ENCODE measurements around the gene IER5.
"Not testable (repeated sequence)": the region's sequence is repeated elsewhere in the genome, so short reads cannot be mapped to it uniquely, and the experiment has no call there.

IER5 gene

DNA sequence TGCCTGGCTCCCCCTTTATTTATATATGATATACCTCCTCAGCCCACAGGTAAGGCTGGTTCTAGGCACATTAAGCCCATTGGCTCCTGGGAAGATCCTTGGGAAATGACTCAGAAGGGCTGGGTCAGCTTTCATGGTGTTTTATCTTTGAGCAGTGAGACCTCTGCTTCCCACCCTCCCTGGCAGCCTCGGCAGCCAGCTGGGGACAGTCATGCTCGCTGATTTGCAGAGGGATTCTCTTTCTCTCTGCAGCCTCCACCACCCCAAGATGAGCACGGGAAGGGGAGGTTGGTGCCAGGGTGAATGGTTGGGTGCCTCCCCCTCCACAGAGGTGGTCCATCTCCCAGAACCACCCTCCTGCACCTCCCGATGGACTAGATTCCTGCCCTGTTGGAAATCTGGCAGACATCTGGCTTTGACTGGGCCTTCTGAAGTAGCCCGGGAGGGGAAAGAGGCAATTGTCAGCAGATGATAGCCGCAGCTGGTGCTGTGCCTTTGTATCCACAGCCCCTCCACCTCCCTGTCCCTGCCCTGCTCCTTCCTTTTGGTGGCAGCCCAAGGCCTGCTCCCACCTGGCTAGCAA lies 24.6 kb downstream of the IER5 start:
- in situ Hi-C loops (cut with HindIII; ENCODE audit: low sequenced_read_pairs), result no loop called here

DNA sequence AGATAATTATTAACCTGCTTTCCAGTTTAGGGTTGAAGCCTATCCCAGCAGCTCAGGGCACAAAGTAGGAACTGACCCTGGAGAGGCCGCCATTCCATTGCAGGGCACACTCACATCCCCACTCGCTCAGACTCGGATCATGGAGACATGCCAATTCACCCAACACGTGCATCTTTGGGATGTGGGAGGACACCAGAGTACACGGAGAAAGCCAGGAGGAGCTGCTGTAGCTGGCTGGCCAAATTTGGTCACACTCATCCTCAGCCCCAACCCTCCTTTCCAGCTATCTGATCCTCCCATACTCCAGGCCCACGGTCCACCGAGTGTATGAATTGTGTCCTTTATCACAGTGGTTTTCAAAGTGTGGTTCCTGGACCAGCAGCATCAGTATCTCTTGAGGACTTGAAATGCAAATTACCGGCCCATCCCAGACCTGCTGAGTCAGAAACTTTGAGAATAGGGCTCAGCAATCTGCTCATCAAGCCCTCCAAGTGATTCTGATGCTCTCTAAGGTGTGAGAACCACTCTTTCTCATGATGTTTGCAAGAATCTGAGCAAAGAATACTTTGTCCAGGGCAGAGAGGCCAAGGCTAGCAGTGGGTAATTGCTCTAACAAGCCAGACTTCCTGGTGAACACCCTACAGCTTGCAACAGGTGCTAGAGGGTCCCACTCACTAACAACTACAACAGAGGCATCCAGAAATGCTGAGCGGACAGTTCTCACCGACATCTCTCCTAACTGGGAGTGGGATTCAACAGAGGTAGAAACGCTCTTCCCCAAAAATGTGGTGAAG lies 26.3 kb downstream of the IER5 start:
- in situ Hi-C loops (cut with HindIII; ENCODE audit: low sequenced_read_pairs), result no loop called here

DNA sequence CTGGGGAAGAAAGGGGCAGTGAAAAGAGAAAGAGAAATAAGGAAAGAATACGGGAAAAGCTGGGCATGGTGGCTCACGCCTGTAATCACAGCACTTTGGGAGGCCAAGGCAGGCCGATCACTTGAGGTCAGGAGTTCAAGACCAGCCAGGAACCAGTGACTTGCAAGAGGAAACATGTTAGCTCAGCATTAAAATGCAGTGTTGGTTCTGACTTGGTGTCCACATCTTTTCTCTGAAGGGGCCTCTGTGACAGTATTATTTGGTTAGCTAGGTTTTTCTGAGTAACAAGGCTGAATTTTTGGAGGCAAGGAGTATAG lies 26.8 kb downstream of the IER5 start:
- in situ Hi-C loops (cut with HindIII; ENCODE audit: low sequenced_read_pairs), result no loop called here

DNA sequence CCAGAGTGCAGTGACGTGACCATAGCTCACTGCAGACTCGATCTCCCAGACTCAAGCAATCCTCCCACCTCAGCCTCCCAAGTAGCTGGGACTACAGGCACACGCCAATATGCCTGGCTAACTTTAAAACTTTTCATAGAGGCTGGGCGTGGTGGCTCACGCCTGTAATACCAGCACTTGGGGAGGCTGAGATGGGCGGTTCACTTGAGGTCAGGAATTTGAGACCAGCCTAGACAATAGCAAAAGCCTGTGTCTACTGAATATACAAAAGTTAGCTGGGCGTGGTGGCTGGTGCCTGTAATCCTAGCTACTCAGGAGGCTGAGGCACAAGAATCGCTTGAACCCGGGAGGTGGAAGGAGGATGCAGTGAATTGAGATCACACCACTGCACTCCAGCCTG lies 27.5 kb downstream of the IER5 start:
- in situ Hi-C loops (cut with HindIII; ENCODE audit: low sequenced_read_pairs), result not testable (repeated sequence)

DNA sequence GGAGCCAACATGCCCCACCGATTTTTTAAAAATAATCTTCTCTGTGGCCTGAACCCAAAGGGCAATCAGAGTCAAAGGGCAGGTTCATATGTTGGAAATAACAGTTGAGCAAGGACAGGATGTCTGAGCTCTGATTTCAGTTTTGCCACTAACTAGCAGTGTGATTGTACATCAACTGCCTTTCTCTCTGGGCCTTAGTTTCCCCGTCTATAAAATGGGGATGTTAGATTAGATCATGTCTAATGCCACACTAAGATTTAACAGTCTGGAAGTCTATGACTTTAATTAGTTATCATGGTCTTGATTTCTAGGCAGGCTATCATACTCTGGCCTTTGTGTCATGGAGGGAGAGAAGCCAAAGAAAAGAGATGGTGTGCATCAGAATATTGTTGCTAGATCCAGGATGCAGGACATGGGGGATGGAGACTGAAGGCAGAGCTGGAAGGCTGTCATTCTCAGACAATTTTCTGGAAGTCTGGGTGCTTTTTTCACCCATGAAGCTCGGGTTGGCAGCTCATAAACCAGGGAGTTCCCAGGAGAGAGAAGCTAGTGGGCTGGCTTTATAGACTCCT lies 28.4 kb downstream of the IER5 start:
- in situ Hi-C loops (cut with HindIII; ENCODE audit: low sequenced_read_pairs), result no loop called here

DNA sequence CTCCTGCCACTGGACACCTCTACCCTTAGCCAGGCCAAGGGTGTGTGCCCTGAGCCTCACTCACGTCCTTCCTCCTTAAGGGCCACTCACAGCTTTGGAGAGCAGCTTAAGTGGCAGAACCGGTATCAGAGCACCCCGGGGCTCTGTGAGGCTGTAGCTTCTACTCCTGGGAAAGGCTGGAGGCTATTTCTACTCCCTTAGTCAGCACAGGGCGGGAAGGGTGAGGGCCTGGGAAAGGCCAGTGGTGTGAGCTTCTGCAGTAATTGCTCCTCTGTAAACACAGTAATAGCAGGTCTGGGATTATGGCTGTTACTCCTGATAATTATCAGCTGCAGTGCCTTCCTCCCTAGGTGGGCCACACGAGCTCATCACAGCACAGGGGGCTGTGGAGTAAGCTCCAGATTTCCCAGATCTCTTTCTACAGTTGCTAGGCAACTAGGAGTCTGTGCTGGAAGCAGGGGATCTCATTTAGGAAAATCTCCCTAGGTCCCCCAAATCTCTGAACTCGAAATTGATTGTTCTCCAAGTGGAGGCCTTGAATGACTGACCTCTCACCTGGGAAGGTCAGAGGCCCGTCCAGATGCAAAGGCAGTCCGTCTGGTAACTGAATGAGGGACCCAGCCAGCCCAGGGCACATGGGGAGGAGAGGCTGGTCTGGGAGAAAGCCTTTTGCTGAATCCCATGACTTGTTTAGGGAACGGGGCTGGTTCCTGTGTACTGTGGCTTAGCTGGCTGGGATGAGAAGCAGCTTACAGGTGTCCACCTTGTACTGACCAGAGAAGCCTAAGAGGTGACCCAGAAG lies 29.3 kb downstream of the IER5 start:
- in situ Hi-C loops (cut with HindIII; ENCODE audit: low sequenced_read_pairs), result no loop called here

DNA sequence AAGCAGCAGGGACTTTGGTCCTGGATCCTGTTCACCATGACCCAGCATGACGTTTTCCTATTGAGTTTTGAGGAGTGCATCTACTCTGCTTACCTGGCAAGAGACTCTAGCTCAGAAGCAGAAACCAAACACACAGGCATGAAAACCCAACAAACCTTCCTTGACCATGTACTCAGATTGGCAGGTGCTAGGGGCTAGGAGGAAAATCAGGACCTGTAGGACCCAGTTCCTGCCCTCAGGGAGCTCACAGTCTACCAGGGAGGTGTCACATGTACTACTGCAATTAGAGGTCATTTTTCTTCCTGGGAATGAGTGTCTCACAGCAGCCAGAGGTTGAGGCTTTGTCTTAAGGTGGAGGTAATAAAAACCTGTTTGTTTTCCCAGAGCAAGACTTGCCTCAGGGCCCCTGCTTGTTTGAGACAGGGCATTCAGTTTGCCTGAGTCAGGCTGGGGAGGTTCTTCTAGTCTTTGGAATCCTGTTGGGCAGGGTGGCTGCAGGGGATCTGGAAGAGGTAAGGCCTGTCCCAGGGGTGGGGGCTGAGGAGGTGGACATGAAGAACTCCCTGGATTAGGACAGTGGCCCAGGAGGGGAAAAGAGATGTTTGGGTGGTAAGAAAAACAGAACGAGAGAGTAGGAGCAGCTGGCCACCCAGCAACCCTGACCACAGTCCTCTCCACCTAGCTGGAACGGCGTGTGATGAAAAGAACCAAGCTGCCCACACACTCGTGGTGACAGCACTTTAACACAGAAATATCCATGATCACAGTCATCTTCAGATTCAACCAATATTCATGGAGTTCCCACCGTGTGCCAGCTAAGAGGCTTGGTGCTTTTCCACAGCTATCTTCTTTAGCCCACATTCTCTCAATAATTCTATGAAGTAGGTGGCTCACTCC lies 30.8 kb downstream of the IER5 start:
- in situ Hi-C loops (cut with HindIII; ENCODE audit: low sequenced_read_pairs), result no loop called here

DNA sequence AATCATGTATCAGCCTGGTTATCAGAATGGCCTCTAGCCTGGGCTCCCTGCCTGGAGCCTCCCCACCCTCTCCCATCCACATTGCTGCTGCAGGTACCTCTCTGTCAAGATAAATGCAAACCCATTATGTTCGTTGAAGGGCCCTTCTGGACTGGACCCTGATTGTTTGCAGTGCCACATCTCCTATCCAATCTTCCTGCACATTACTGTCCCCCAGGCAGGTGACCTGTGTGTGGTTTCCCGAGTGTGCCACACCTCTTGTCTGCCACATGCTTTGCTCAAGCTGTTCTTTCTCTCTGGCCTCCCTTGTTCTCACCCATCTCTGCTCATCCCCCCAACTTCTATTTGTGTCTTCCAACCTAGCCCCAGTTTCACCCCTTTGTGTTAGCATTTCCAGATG lies 32.4 kb downstream of the IER5 start:
- in situ Hi-C loops (cut with HindIII; ENCODE audit: low sequenced_read_pairs), result no loop called here

DNA sequence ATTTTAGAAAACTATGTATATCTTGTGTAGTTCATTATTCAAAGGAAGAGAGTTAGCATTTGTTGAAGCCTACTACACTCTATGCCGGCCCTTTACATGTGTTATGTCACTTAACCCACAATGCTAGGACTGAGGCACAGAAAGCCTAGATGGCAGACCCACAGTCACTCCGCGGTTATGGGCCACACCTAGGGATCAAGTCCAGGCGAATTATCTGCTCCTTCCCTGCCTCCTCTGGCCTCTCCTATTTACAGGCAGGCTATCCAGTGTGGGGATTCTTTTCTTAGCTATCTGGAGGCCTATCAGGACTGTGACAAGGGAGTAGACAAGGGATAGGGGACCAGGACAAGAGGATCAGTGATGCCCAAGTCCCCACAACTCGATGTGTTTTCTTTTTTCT lies 33.0 kb downstream of the IER5 start:
- in situ Hi-C loops (cut with HindIII; ENCODE audit: low sequenced_read_pairs), result no loop called here

DNA sequence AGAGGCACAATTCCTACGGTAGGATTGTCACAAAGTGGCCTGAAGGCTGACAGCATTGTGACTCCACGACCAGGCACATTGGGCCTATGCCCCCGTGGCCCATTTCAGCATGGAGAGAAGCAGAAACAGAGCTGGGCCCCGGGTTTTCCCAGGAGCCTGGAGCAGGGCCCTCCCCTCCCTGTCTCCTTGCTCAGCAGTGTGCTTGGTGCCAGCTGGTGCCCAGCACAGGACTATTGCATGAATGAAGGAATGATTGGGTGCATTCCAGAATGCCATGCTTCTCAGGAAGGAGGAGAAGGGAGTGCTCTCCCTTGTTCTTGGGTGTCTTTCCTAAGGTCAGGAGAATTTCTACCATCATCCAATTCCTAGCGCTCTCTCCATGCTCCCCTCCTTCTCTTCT lies 33.7 kb downstream of the IER5 start:
- in situ Hi-C loops (cut with HindIII; ENCODE audit: low sequenced_read_pairs), result no loop called here

DNA sequence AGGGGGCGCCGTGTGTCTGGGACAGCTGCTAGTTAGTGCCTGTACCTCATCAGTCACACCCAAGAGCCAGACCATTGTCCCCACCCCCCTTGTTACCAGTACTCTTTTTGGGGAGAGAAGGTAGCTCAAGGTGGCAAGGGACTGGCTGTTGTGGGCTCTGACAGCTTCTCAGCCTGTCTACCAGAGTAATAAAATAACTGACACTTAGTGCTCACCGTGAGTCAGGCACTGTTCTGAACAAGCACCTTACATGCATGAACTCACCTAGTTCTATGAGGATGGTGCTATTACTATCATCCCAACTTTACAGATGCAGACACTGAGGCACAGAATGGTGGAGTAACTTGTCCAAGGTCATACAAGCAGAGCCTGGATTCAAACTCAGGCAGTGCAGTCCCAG lies 34.7 kb downstream of the IER5 start:
- in situ Hi-C loops (cut with HindIII; ENCODE audit: low sequenced_read_pairs), result no loop called here

DNA sequence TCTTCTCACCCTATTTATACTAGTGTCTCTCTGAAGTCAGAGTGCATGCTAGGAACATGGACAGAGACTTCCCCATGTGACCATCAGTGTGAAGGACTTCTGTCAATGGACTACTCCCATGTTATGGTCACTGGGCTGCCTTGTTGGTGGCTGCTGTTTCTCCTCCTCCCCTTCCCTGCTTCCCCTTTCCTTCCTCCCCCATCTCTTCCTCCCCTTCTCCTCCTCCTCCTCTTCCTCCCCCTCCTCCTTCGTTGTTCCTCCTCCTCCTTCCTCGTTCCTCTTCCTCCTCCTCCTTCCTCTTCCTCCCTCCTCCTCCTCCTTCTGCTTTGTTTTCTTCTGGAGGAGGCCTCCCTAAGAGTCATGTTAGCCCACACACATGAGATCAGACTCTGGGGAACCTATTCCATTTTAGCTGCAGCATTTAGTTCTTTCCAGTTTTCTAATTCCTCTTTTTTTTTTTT lies 35.8 kb downstream of the IER5 start:
- in situ Hi-C loops (cut with HindIII; ENCODE audit: low sequenced_read_pairs), result no loop called here

DNA sequence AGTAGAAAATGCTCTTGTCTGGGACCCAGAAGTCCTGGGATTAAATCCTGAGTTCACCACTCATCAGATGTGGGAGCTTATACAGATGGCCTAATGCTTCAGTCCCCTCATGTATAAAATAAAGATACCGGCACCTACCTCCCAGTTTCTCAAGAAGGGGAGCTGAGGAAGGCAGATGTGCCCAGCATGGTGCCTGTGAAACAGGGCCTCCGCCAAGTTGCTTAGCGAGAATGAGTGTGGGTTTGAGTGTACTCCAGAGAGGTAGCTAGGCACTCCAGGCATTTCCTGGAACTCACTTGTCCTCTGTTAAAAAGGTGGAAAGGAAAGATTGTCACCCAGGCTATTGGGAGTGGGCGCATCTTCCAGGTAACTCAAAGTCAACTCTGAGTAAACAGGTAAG lies 37.8 kb downstream of the IER5 start:
- in situ Hi-C loops (cut with HindIII; ENCODE audit: low sequenced_read_pairs), result no loop called here

DNA sequence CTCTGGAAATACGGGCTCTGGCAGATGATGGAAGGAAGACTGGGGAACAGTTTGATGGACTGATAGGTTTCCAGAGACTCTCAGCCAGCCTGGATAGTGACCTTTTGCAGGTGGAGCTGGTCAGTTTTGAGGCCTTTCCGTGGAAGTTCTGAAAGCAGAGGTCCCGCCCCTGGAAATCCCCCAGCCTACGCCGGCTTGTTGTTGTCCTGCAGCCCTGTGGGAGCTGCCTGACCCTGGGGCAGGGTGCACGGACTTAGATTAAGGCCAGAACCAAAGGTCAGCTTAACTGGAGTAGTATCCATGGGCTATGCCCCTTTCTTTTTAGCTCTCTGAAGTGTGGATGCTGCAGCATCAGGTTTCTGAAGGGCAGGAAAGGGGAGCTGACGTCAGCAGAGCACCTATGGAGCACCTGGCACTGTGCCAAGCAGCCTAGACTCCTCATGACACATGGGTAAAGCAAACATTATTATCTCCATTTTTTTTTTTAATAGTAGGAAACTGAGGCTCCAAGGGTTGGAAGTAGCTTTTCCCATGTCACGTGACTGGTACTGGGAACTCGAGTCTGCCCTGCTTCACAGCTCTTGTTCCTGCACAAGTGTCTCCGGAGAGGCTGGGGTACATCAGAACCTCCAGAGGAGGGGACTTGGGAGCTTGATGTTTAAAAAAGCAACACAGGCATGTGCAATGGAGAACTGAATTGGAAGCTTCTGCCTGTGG lies 38.5 kb downstream of the IER5 start:
- in situ Hi-C loops (cut with HindIII; ENCODE audit: low sequenced_read_pairs), result no loop called here

DNA sequence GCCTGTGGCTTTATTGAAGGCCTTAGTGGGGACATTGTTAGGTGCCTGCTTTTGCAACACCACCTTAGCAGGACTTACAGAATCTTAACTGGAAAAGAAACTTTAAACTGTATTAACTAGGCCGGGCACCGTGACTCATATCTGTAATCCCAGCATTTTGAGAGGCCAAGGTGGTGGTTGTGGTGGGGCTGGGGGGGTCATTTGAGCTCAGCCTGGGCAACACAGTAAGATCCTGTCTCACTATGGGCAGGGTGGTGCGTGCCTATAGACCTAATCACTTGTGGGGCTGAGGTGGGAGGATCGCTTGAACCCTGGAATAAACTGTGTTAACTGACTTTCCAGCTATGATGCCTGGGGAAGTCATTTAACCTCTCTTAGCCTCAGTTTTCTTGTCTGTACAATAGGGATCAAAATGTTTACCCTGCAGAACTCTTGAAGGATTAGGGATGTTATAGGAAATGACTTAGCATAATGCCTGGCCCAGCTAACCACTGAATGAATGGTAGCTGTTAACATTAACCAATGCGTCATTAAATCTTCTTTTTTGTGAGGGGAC lies 39.5 kb downstream of the IER5 start:
- in situ Hi-C loops (cut with HindIII; ENCODE audit: low sequenced_read_pairs), result no loop called here

DNA sequence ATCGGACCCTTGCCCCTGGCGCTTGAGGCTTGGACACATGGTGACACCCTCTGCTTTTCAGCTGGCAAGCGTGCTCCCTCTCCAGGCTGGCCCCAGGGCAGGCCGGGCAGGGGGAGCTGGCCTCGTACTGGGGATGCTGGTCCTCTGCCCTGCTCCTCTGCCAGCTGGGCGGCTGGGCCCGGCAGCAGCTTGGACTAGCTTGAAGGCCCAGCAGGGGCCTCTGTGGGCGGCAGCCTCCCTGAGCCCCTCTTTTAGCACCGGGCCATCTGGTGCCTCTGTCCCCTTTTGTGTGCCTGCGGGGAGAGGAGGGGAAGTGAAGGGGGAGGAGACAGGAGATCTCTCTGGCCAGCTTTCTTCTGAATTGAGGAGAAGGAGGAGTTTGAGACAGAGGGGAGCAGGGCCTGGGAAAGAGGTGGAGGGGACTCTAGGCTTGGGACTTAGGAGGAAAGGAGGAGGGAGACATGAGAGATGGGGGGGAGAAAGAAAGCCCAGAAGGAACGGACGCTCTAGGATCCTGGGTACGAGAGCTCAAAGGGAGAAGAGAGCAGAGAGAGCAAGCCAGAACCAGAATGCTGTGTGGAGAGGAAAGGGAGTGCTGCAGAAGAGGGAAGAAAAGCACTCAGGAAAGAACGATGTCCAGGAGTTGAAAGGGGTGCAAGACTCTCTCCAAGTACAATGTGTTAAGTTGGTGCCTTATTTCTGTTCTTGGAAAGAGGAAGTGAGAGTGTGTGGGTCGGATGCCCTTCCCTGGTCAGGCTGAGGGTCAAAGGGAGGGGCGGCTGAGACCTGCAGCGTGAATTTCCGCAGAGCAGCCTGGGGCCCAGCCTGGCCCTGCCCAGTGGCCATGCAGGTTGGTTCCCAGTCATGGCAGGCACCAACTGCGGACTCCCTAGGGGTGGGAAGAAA lies 40.3 kb downstream of the IER5 start:
- in situ Hi-C loops (cut with HindIII; ENCODE audit: low sequenced_read_pairs), result no loop called here

DNA sequence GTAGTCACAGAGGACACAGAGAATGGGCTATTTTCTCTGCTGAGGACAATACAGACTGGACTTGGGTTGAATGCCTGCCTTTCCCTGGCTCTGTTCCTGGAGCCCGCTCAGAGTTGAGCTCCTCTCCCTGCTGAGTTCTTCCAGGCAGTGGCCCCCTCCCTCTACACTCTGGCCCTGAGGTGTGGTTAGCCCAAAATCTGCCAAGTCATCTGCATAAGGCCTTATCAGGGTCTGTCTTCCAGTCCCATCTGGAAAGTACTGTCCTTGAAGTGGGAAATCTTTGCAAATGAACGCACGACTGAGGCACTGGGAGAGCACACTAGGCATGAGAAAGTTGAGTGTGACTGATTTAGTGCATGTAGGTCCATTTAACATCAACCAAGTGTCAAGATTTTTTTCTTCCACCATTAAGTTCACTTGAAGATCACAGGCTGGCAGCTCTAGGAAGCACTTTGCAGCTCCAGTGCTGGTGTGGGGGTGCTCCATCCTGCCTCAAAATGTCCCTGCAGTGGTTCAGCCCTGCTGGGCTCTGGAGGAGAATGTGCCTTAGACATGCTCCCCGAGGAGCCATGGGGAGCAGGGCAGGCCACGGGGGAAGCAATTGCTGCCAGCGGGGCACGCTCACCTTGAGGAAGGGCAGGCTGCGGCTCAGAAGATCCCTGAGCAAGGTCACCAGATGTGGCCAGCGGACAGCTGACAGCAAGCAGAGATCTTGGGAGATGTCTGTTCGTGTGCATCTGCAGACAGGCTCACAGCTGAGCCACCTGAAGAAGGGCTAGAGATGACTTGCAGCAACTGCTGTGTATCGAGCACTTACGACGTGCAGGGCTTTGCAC lies 41.5 kb downstream of the IER5 start:
- in situ Hi-C loops (cut with HindIII; ENCODE audit: low sequenced_read_pairs), result no loop called here
